ENCODE results near the gene CAP2.

CAP2 gene, protein sequence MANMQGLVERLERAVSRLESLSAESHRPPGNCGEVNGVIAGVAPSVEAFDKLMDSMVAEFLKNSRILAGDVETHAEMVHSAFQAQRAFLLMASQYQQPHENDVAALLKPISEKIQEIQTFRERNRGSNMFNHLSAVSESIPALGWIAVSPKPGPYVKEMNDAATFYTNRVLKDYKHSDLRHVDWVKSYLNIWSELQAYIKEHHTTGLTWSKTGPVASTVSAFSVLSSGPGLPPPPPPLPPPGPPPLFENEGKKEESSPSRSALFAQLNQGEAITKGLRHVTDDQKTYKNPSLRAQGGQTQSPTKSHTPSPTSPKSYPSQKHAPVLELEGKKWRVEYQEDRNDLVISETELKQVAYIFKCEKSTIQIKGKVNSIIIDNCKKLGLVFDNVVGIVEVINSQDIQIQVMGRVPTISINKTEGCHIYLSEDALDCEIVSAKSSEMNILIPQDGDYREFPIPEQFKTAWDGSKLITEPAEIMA

GRCh38 chr6:17392978-17393891 is at the start of gene CAP2:
CAP2 (plus strand) TSS chr6:17393595; CDS start chr6:17421556, 27,961 bp downstream.
- no peaks in the 10 kb centered on the region for H3F3A ChIP-seq (ENCODE audit: insufficient read depth, low read length)
- no peak within 1 kb of the TSS for H3K4me2 ChIP-seq (ENCODE audit: low read length)
- H3K27me3 ChIP-seq (ENCODE audit: insufficient read depth, low read length) = no peaks in the 10 kb centered on the region
- TF ChIP-seq CTCF (IDR thresholded peaks at IDR 0.05; ENCODE audit: low read length) (no peak), EZH2 (IDR thresholded peaks at IDR 0.05; ENCODE audit: borderline replicate concordance, low read length) (no peak)
- no peaks in the 10 kb centered on the region for H3K79me2 ChIP-seq (ENCODE audit: insufficient read depth, low read length)
- no peaks in the 10 kb centered on the region for H3K36me3 ChIP-seq (ENCODE audit: insufficient read depth, low read length)
- no peaks in the 10 kb centered on the region for H3K4me1 ChIP-seq (ENCODE audit: insufficient read depth, low read length, severe bottlenecking)
- no peak within 1 kb of the TSS for H3K9ac ChIP-seq (ENCODE audit: low read length)
- H2AFZ ChIP-seq (ENCODE audit: low read length) = no peak within 1 kb of the TSS
- H3K4me3 ChIP-seq (ENCODE audit: low read depth, low read length, poor library complexity, severe bottlenecking) = no peak within 1 kb of the TSS
- H3K9me2 ChIP-seq (ENCODE audit: low read depth, low read length) = no peaks in the 10 kb centered on the region
- no peak within 1 kb of the TSS for H3K27ac ChIP-seq (ENCODE audit: low read depth, low read length, poor library complexity, severe bottlenecking)
- H4K20me1 ChIP-seq (ENCODE audit: insufficient read depth, low read length) = no peaks in the 10 kb centered on the region
- no peaks in the 10 kb centered on the region for H3K9me3 ChIP-seq (ENCODE audit: low read length)

DNA sequence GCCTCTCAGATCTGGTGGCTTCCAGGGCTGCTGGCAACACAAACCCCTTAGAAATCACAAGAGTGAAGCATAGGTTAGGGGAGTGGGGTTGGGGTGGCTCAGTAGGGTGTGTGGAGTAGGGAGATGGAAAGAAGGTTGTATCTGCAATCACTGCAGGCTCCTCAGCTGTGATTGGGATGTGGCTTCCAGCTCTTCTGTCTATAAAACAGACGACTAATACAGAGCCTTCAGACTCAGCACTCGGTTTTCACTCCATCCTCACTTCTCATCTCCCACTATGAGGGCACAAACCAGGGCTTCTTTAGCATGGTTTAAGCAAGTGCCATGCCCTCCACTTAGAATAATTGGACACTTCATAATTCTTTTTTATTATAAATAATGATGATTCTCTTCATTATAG is 46.4 kb upstream of the CAP2 start:
- Histone ChIP-seq H4K20me1 (ENCODE audit: insufficient read depth, low read length) (no peaks in the 10 kb centered on the region), H3K36me3 (ENCODE audit: insufficient read depth, low read length) (no peaks in the 10 kb centered on the region), H3K4me3 (ENCODE audit: low read depth, low read length, poor library complexity, severe bottlenecking) (no peak overlapping the region), H3K9ac (ENCODE audit: low read length) (no peak overlapping the region), H3K27ac (ENCODE audit: low read depth, low read length, poor library complexity, severe bottlenecking) (no peak overlapping the region), H3K27me3 (ENCODE audit: insufficient read depth, low read length) (no peaks in the 10 kb centered on the region), H3K9me3 (ENCODE audit: low read length) (no peaks in the 10 kb centered on the region), H3K79me2 (ENCODE audit: insufficient read depth, low read length) (no peaks in the 10 kb centered on the region), H3F3A (ENCODE audit: insufficient read depth, low read length) (no peaks in the 10 kb centered on the region), H3K4me1 (ENCODE audit: insufficient read depth, low read length, severe bottlenecking) (no peaks in the 10 kb centered on the region), H2AFZ (ENCODE audit: low read length) (no peak overlapping the region), H3K9me2 (ENCODE audit: low read depth, low read length) (no peaks in the 10 kb centered on the region), H3K4me2 (ENCODE audit: low read length) (no peak overlapping the region)
- no peak for TF ChIP-seq CTCF (IDR thresholded peaks at IDR 0.05; ENCODE audit: low read length)
- TF ChIP-seq EZH2 (IDR thresholded peaks at IDR 0.05; ENCODE audit: borderline replicate concordance, low read length) = no peak

DNA sequence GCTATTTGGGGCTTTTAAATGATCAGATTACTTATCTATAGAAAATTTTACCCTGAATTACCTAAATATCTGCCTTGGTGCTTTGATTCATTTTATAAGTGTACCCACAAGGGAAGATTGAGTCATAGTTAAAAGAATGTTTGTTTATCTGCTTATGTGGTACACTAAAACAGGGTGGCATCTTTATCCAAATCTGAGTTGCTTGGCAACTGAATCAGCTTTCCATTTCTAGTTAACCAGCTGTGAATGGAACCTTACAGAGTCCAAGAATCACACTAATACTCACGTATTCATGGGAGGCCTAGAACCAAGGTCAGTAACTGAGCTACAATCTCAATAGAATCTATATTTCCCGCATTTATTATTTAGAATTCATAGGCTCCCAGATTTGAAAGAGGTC is 44.0 kb upstream of the CAP2 start:
- Histone ChIP-seq H4K20me1 (ENCODE audit: insufficient read depth, low read length) (no peaks in the 10 kb centered on the region), H3K27ac (ENCODE audit: low read depth, low read length, poor library complexity, severe bottlenecking) (no peak overlapping the region), H2AFZ (ENCODE audit: low read length) (no peak overlapping the region), H3K79me2 (ENCODE audit: insufficient read depth, low read length) (no peaks in the 10 kb centered on the region), H3F3A (ENCODE audit: insufficient read depth, low read length) (no peaks in the 10 kb centered on the region), H3K27me3 (ENCODE audit: insufficient read depth, low read length) (no peaks in the 10 kb centered on the region), H3K4me1 (ENCODE audit: insufficient read depth, low read length, severe bottlenecking) (no peaks in the 10 kb centered on the region), H3K9me2 (ENCODE audit: low read depth, low read length) (no peaks in the 10 kb centered on the region), H3K36me3 (ENCODE audit: insufficient read depth, low read length) (no peaks in the 10 kb centered on the region), H3K4me3 (ENCODE audit: low read depth, low read length, poor library complexity, severe bottlenecking) (no peak overlapping the region), H3K9me3 (ENCODE audit: low read length) (no peaks in the 10 kb centered on the region), H3K4me2 (ENCODE audit: low read length) (no peak overlapping the region), H3K9ac (ENCODE audit: low read length) (no peak overlapping the region)
- TF ChIP-seq EZH2 (IDR thresholded peaks at IDR 0.05; ENCODE audit: borderline replicate concordance, low read length) (no peak), CTCF (IDR thresholded peaks at IDR 0.05; ENCODE audit: low read length) (no peak)

All from OCI-LY1 (cell line).